Urothelium cell line (cell line): ENCODE data around the gene UNC5B.

Experiments
- DNase-seq: peaks from one replicate; pipeline ENCODE4 v3.0.0; 2011; ENCODE audit warnings: low spot score, mixed read lengths
- FAIRE-seq: peaks from 2 replicates; lab custom pipeline; 2011; peaks lifted over from hg19 to GRCh38; lab: Jason Lieb, UNC

UNC5B gene

GRCh38 chr10:71314028-71314693 is 101.8 kb downstream of the UNC5B start:
- DNase-seq (peak; percentile 83), FAIRE-seq (no peak)

GRCh38 chr10:71314694-71315225 is 102.4 kb downstream of the UNC5B start:
- FAIRE-seq: no peak

GRCh38 chr10:71316056-71316785 is 103.9 kb downstream of the UNC5B start:
- no peak for FAIRE-seq

More at GRCh38 chr10:71314694-71315225, 102.4 kb downstream of the UNC5B start:
- no peak for DNase-seq

GRCh38 chr10:71316786-71317160 is 104.4 kb downstream of the UNC5B start:
- FAIRE-seq (no peak), DNase-seq (no peak)

More at GRCh38 chr10:71316056-71316785, 103.9 kb downstream of the UNC5B start:
- DNase-seq: no peak

GRCh38 chr10:71317739-71318138 is 105.4 kb downstream of the UNC5B start:
- DNase-seq (no peak), FAIRE-seq (no peak)

- FAIRE-seq: peak; percentile 83
- DNase-seq: peak; percentile 96
Measured at GRCh38 chr10:71319042-71319799, 106.9 kb downstream of the UNC5B start, which contains the start of gene SLC29A3. Gene SLC29A3 (plus strand): TSS chr10:71319259. CDS start chr10:71319310, 51 bp downstream.

GRCh38 chr10:71319800-71320392 is 107.5 kb downstream of the UNC5B start:
- FAIRE-seq: no peak
- no peak for DNase-seq

GRCh38 chr10:71320592-71320991 is 108.2 kb downstream of the UNC5B start:
- FAIRE-seq: no peak
- no peak for DNase-seq

GRCh38 chr10:71321386-71321785 is 109.0 kb downstream of the UNC5B start:
- FAIRE-seq (no peak), DNase-seq (no peak)

- no peak for DNase-seq
- FAIRE-seq: no peak
Measured at GRCh38 chr10:71323407-71323806, 111.0 kb downstream of the UNC5B start.

- no peak for DNase-seq
- no peak for FAIRE-seq
Measured at GRCh38 chr10:71324743-71325142, 112.4 kb downstream of the UNC5B start.

GRCh38 chr10:71325267-71325666 is 112.9 kb downstream of the UNC5B start:
- FAIRE-seq: no peak
- no peak for DNase-seq

GRCh38 chr10:71326464-71326881 is 114.1 kb downstream of the UNC5B start:
- FAIRE-seq (no peak), DNase-seq (no peak)

GRCh38 chr10:71330789-71331404 is 118.5 kb downstream of the UNC5B start:
- FAIRE-seq (no peak), DNase-seq (no peak)

GRCh38 chr10:71331736-71332135 is 119.4 kb downstream of the UNC5B start:
- FAIRE-seq: no peak

GRCh38 chr10:71332466-71332865 is 120.1 kb downstream of the UNC5B start:
- no peak for DNase-seq
- no peak for FAIRE-seq

More at GRCh38 chr10:71331736-71332135, 119.4 kb downstream of the UNC5B start:
- DNase-seq: no peak

- no peak for FAIRE-seq
Measured at GRCh38 chr10:71333129-71333887, 120.9 kb downstream of the UNC5B start.

GRCh38 chr10:71334221-71334791 is 121.9 kb downstream of the UNC5B start:
- no peak for DNase-seq
- no peak for FAIRE-seq

More at GRCh38 chr10:71333129-71333887, 120.9 kb downstream of the UNC5B start:
- no peak for DNase-seq

- no peak for FAIRE-seq
- DNase-seq: no peak
Measured at GRCh38 chr10:71335173-71335708, 122.9 kb downstream of the UNC5B start.
